Liver (tissue), 9 donors: Measurements from ENCODE around the gene MBNL2. TPM values are rescaled to one million over a fixed set of nuclear protein-coding genes. Genes with fewer than 3 reads are reported as not detected.

Experiments
- DNase-seq: peaks from one replicate; pipeline ENCODE4 v3.0.0-alpha.2; 2017; ENCODE audit warnings: low spot score
- H3K27ac ChIP-seq, 2 donors: one replicate each; pipeline ENCODE4 v1.7.0; 2013; ENCODE audit warnings: inconsistent platforms in 2 of 2, low read length in 2 of 2, control low read depth in 1 of 2, low read depth in 1 of 2, mild to moderate bottlenecking in 1 of 2
- H3K27me3 ChIP-seq, 4 donors: one replicate each; pipeline versions ENCODE4 v1.6.1 to v1.7.0; 2013; ENCODE audit warnings: low read length in 3 of 4, inconsistent platforms in 1 of 4, mild to moderate bottlenecking in 1 of 4, moderate library complexity in 1 of 4; ENCODE audit not compliant: control insufficient read depth in 4 of 4, insufficient read depth in 4 of 4
- H3K36me3 ChIP-seq, 4 donors: one replicate each; pipeline versions ENCODE4 v1.6.1 to v1.7.0; 2013; ENCODE audit warnings: low read length in 3 of 4, mild to moderate bottlenecking in 3 of 4, low read depth in 1 of 4, moderate library complexity in 1 of 4; ENCODE audit not compliant: control insufficient read depth in 4 of 4, insufficient read depth in 3 of 4
- H3K4me1 ChIP-seq, 4 donors: one replicate each; pipeline versions ENCODE4 v1.6.1 to v1.7.0; 2013; ENCODE audit warnings: low read length in 3 of 4, mild to moderate bottlenecking in 3 of 4, moderate library complexity in 1 of 4; ENCODE audit not compliant: control insufficient read depth in 4 of 4, insufficient read depth in 4 of 4
- H3K4me3 ChIP-seq, 3 donors: one replicate each; pipeline versions ENCODE4 v1.6.1 to v1.7.0; 2013; ENCODE audit warnings: low read length in 3 of 3, control low read depth in 1 of 3, low read depth in 1 of 3, mild to moderate bottlenecking in 1 of 3
- H3K9ac ChIP-seq, 2 donors: one replicate each; pipeline ENCODE4 v1.7.0; 2013; ENCODE audit warnings: low read length in 2 of 2, mild to moderate bottlenecking in 2 of 2, moderate library complexity in 2 of 2, control low read depth in 1 of 2, low read depth in 1 of 2
- H3K9me3 ChIP-seq, 4 donors: one replicate each; pipeline versions ENCODE4 v1.6.1 to v1.7.0; 2013; ENCODE audit warnings: low read length in 3 of 4; ENCODE audit not compliant: control insufficient read depth in 4 of 4
- ATF3 ChIP-seq: IDR thresholded peaks from 2 replicates; pipeline ENCODE4 v1.6.1; 2016; ENCODE audit warnings: antibody characterized with exemption
- CTCF ChIP-seq: fragments of 150-350 bp; IDR thresholded peaks from 2 replicates; pipeline ENCODE4 v1.5.1; 2017; ENCODE audit warnings: improper control_type of control experiment, low read depth, low read length; ENCODE audit not compliant: missing input control
- EGR1 ChIP-seq, 2 donors: IDR thresholded peaks; 2 replicates each; pipeline ENCODE4 v1.6.1; 2016 to 2018; ENCODE audit warnings: antibody characterized with exemption in 2 of 2, low read depth in 2 of 2
- FOXA1 ChIP-seq: IDR thresholded peaks from 2 replicates; pipeline ENCODE4 v1.6.1; 2016; ENCODE audit warnings: antibody characterized with exemption
- FOXA2 ChIP-seq: IDR thresholded peaks from 2 replicates; pipeline ENCODE4 v1.6.1; 2016; ENCODE audit warnings: antibody characterized with exemption
- GABPA ChIP-seq, 2 donors: IDR thresholded peaks in 1 of 2; conservative IDR thresholded peaks in 1 of 2; 2 replicates each; pipeline ENCODE4 v1.6.1; 2016; ENCODE audit warnings: antibody characterized with exemption in 2 of 2, mild to moderate bottlenecking in 1 of 2, moderate library complexity in 1 of 2
- HNF4A ChIP-seq, 2 donors: conservative IDR thresholded peaks; 2 replicates each; pipeline ENCODE4 v1.6.1; 2016; ENCODE audit warnings: antibody characterized with exemption in 2 of 2, mild to moderate bottlenecking in 2 of 2
- HNF4G ChIP-seq: IDR thresholded peaks from 2 replicates; pipeline ENCODE4 v1.6.1; 2016; ENCODE audit warnings: antibody characterized with exemption
- JUND ChIP-seq, 2 donors: IDR thresholded peaks; 2 replicates each; pipeline ENCODE4 v1.6.1; 2016; ENCODE audit warnings: antibody characterized with exemption in 2 of 2
- MAX ChIP-seq: IDR thresholded peaks from 2 replicates; pipeline ENCODE4 v1.6.1; 2016; ENCODE audit warnings: antibody characterized with exemption
- NR2F2 ChIP-seq: IDR thresholded peaks from 2 replicates; pipeline ENCODE4 v1.6.1; 2016; ENCODE audit warnings: antibody characterized with exemption
- RAD21 ChIP-seq, 2 donors: IDR thresholded peaks; 2 replicates each; pipeline ENCODE4 v1.6.1; 2016; ENCODE audit warnings: antibody characterized with exemption in 2 of 2, mild to moderate bottlenecking in 2 of 2
- REST ChIP-seq: IDR thresholded peaks from 2 replicates; pipeline ENCODE4 v1.6.1; 2016; ENCODE audit warnings: antibody characterized with exemption, mild to moderate bottlenecking
- RXRA ChIP-seq, 2 donors: IDR thresholded peaks; 2 replicates each; pipeline ENCODE4 v1.6.1; 2017 to 2018; ENCODE audit warnings: antibody characterized with exemption in 2 of 2, mild to moderate bottlenecking in 1 of 2
- SP1 ChIP-seq: IDR thresholded peaks from 2 replicates; pipeline ENCODE4 v1.6.1; 2018; ENCODE audit warnings: antibody characterized with exemption, mild to moderate bottlenecking
- TAF1 ChIP-seq: conservative IDR thresholded peaks from 2 replicates; pipeline ENCODE4 v1.6.1; 2016; ENCODE audit warnings: antibody characterized with exemption, mild to moderate bottlenecking
- YY1 ChIP-seq: IDR thresholded peaks from 2 replicates; pipeline ENCODE4 v1.6.1; 2016; ENCODE audit warnings: antibody characterized with exemption, mild to moderate bottlenecking
- ZBTB33 ChIP-seq: IDR thresholded peaks from 2 replicates; pipeline ENCODE4 v1.6.1; 2016; ENCODE audit warnings: antibody characterized with exemption
- WGBS: extraction: QIAGEN DNeasy Blood & Tissue Kit; methylation state at CpG from one replicate; pipeline ENCODE4 v1.1.7; 2013; 5-methylcytosine and 5-hydroxymethylcytosine counted together
- polyA plus RNA-seq, 2 donors: library from polyadenylated mRNA; stranded (reverse) in 1 of 2; unstranded in 1 of 2; fragments of 200-250 nt in 1 of 2; fragments of >200 nt in 1 of 2; fragmentation: Nextera tagmentation in 1 of 2; extraction: Ambion mirVana in 1 of 2; gene quantifications; one replicate each; pipeline versions ENCODE4 v1.2.1 to v1.2.3, GENCODE V29; 2013 to 2015
- total RNA-seq, 2 donors: library from RNA; depleted of rRNA; stranded (reverse); fragments of >200 nt; gene quantifications; one replicate each; pipeline ENCODE4 v1.2.3, GENCODE V29; 2014
- donor health status: healthy.
- donor health status: healthy.
- donor health status: healthy.
- donor health status: healthy.
- donor health status: healthy.

MBNL2 gene
- total and polyA plus RNA-seq, 4 donors, result 16.0 to 49.6 (median 36.8) TPM

- WGBS, result 77% methylated on average over 4 of the region's 4 CpGs
- Histone ChIP-seq H3K9me3 (no peaks in the 10 kb centered on the region), H3K4me3 (no peak overlapping the region), H3K36me3 (peaks cover 6 to 40% (median 30%) of the 10 kb centered on the region in 4 donors), H3K9ac (no peak overlapping the region), H3K27me3 (no peaks in the 10 kb centered on the region), H3K4me1 (peaks cover 1 to 21% (median 13%) of the 10 kb centered on the region in 4 donors), H3K27ac (no peak overlapping the region)
- TF ChIP-seq SP1 (no peak), RXRA (IDR thresholded peaks at IDR 0.05) (no peak), CTCF (no peak), HNF4A (conservative IDR thresholded peaks at IDR 0.05) (no peak), NR2F2 (no peak), TAF1 (no peak), FOXA1 (no peak), ZBTB33 (no peak), JUND (IDR thresholded peaks at IDR 0.05) (no peak), HNF4G (no peak), ATF3 (no peak), FOXA2 (no peak), YY1 (no peak), MAX (no peak), GABPA (IDR thresholded peaks at IDR 0.05 in 1 of 2, conservative IDR thresholded peaks at IDR 0.05 in 1 of 2) (no peak), EGR1 (IDR thresholded peaks at IDR 0.05; ENCODE audit: low read depth in 2 of 2) (no peak), RAD21 (IDR thresholded peaks at IDR 0.05) (no peak), REST (no peak)
- no peak for DNase-seq
Observed at GRCh38 chr13:97360610-97361009, 138.5 kb downstream of the MBNL2 start.
